ENCODE results near the gene STXBP6. TPM values are rescaled to one million over a fixed set of nuclear protein-coding genes. Genes with fewer than 3 reads are reported as not detected.
A peak's percentile ranks its signal among the peaks of the same experiment; 100 is the strongest.

The STXBP6 gene
- total and polyA plus RNA-seq, 2 of the 13 experiments (the other 11 are each of a cell fraction or from before 2014, with no cell fraction given) = 35.3 to 42.8 TPM

DNA sequence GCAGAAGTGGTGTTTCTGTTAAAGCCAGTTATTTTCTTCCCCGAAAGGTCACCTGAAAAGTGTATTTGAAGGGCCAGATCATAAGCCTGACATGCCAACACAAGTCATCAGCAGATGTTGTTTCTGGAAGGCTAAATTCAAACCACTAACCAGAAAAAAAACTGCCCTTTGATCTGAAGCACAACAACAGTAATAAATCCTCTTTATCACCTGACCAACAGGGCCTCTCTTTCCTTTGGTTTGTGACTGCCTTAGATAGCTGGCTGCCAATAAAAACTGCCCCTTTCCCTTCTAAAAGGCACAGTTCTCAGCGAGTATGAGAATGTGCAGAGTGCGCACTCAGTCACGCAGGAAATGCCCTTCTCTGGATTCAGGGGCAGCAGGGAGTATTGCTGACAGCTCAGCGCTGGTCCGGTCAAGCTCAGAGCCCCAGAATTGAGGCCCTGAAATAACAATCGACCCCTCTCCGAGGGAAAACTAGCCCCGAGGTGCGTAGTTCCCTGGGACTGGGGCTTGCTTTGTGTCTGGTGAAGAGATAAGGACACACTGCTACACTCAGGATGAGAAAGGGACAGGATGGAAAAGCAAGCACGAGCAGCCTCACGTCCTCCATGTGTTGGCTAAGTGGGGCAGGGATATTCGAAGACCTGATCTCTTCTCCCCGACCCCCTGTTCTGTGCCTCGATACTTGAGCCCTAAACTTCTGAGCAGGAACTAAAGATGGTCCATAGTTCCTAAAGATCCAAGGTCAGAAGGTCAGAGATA is 231.7 kb downstream of the STXBP6 start (continued):
- TF ChIP-seq SNAI1 (CRISPR knock-in tag; IDR thresholded peaks at IDR 0.05; ENCODE audit: borderline replicate concordance) = peak; percentile 96; the same call in 1 of the 2 replicates
- peak; percentile 94 for TF ChIP-seq ZNF430 (CRISPR knock-in tag; IDR thresholded peaks at IDR 0.05)
- peak; percentile 59 for TF ChIP-seq ELF3 (CRISPR knock-in tag; IDR thresholded peaks at IDR 0.05)
- no peak for TF ChIP-seq ZNF326 (CRISPR knock-in tag; IDR thresholded peaks at IDR 0.05; ENCODE audit: borderline replicate concordance)
- TF ChIP-seq ZNF512 (CRISPR knock-in tag; IDR thresholded peaks at IDR 0.05) = no peak
- peak; percentile 96 for TF ChIP-seq ARID3A (IDR thresholded peaks at IDR 0.05; ENCODE audit: low read depth, low read length)
- no peak for TF ChIP-seq HNRNPH1 (optimal IDR thresholded peaks at IDR 0.05; ENCODE audit: low read depth, low read length)
- peak; percentile 94; the same call in 1 of the 2 replicates for TF ChIP-seq FLYWCH1 (CRISPR knock-in tag; IDR thresholded peaks at IDR 0.05)
- no peak for TF ChIP-seq SP2 (CRISPR knock-in tag; IDR thresholded peaks at IDR 0.05)
- TF ChIP-seq ZNF17 (CRISPR knock-in tag; IDR thresholded peaks at IDR 0.05) = no peak
- TF ChIP-seq, protein P1, sequence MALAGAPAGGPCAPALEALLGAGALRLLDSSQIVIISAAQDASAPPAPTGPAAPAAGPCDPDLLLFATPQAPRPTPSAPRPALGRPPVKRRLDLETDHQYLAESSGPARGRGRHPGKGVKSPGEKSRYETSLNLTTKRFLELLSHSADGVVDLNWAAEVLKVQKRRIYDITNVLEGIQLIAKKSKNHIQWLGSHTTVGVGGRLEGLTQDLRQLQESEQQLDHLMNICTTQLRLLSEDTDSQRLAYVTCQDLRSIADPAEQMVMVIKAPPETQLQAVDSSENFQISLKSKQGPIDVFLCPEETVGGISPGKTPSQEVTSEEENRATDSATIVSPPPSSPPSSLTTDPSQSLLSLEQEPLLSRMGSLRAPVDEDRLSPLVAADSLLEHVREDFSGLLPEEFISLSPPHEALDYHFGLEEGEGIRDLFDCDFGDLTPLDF (CRISPR knock-in tag; IDR thresholded peaks at IDR 0.05) = no peak
- TF ChIP-seq NFRKB (IDR thresholded peaks at IDR 0.05) = no peak
- no peak for TF ChIP-seq TEAD2 (CRISPR knock-in tag; IDR thresholded peaks at IDR 0.05)
- peak; percentile 90; the same call in 1 of the 2 replicates for TF ChIP-seq ZNF225 (CRISPR knock-in tag; IDR thresholded peaks at IDR 0.05)
- TF ChIP-seq, protein P2, sequence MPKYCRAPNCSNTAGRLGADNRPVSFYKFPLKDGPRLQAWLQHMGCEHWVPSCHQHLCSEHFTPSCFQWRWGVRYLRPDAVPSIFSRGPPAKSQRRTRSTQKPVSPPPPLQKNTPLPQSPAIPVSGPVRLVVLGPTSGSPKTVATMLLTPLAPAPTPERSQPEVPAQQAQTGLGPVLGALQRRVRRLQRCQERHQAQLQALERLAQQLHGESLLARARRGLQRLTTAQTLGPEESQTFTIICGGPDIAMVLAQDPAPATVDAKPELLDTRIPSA (CRISPR knock-in tag; IDR thresholded peaks at IDR 0.05; ENCODE audit: borderline replicate concordance) = no peak; the same call in 1 of the 2 replicates
- 0 out of 2 replicates have a peak, but pooled peaks have one; percentile 89 for TF ChIP-seq ZXDC (CRISPR knock-in tag; IDR thresholded peaks at IDR 0.05)
- peak; percentile 84; the same call in 1 of the 2 replicates for TF ChIP-seq ZNF558 (CRISPR knock-in tag; IDR thresholded peaks at IDR 0.05; ENCODE audit: borderline replicate concordance)
- peak; percentile 96 for TF ChIP-seq DNMT3B (CRISPR knock-in tag; conservative IDR thresholded peaks at IDR 0.05)
- TF ChIP-seq ZNF563 (CRISPR knock-in tag; IDR thresholded peaks at IDR 0.05) = no peak; the same call in 1 of the 2 replicates
- TF ChIP-seq ZNF205 (CRISPR knock-in tag; IDR thresholded peaks at IDR 0.05) = peak; percentile 87
- no peak for TF ChIP-seq NFIC (IDR thresholded peaks at IDR 0.05; ENCODE audit: low read length)
- TF ChIP-seq ZNF7 (CRISPR knock-in tag; IDR thresholded peaks at IDR 0.05) = no peak
- peak; percentile 83 for TF ChIP-seq ZBTB8A (CRISPR knock-in tag; IDR thresholded peaks at IDR 0.05; ENCODE audit: borderline replicate concordance, low read depth)

All from HepG2 (cell line).